Measurements from ENCODE around the gene COL18A1. TPM values are rescaled to one million over a fixed set of nuclear protein-coding genes. Genes with fewer than 3 reads are reported as not detected.

COL18A1 gene
- total RNA-seq, 1 donor from 2014 or later, result 515 TPM

GRCh38 chr21:45364468-45365185 is 40.3 kb upstream of the COL18A1 start:
- TF ChIP-seq CTCF (IDR thresholded peaks at IDR 0.05), result no peak
- Mint-ChIP-seq H3K27me3 (ENCODE audit: unreplicated experiment) (no peaks in the 10 kb centered on the region), H3K4me1 (ENCODE audit: unreplicated experiment) (peaks cover 77% of the 10 kb centered on the region), H3K27ac (ENCODE audit: unreplicated experiment) (peak overlapping the region; percentile 99), H3K4me3 (ENCODE audit: unreplicated experiment) (peak overlapping the region; percentile 58), H3K9me3 (ENCODE audit: unreplicated experiment) (no peaks in the 10 kb centered on the region), H3K36me3 (ENCODE audit: unreplicated experiment) (no peaks in the 10 kb centered on the region)
- DNase-seq (ENCODE audit: extremely low spot score, unreplicated experiment), result no peak

- no peak for TF ChIP-seq CTCF (IDR thresholded peaks at IDR 0.05)
- Mint-ChIP-seq H3K4me3 (ENCODE audit: unreplicated experiment) (no peak overlapping the region), H3K9me3 (ENCODE audit: unreplicated experiment) (no peaks in the 10 kb centered on the region), H3K27me3 (ENCODE audit: unreplicated experiment) (no peaks in the 10 kb centered on the region), H3K4me1 (ENCODE audit: unreplicated experiment) (peaks cover 79% of the 10 kb centered on the region), H3K36me3 (ENCODE audit: unreplicated experiment) (no peaks in the 10 kb centered on the region), H3K27ac (ENCODE audit: unreplicated experiment) (peak overlapping the region; percentile 99)
- DNase-seq (ENCODE audit: extremely low spot score, unreplicated experiment), result no peak
Observed at GRCh38 chr21:45365186-45365607, 39.8 kb upstream of the COL18A1 start.

- no peak for DNase-seq (ENCODE audit: extremely low spot score, unreplicated experiment)
- TF ChIP-seq CTCF (IDR thresholded peaks at IDR 0.05), result no peak
- no peaks in the 10 kb centered on the region for H3K36me3 Mint-ChIP-seq (ENCODE audit: unreplicated experiment)
- H3K27me3 Mint-ChIP-seq (ENCODE audit: unreplicated experiment), result no peaks in the 10 kb centered on the region
- no peaks in the 10 kb centered on the region for H3K9me3 Mint-ChIP-seq (ENCODE audit: unreplicated experiment)
- peaks cover 78% of the 10 kb centered on the region for H3K4me1 Mint-ChIP-seq (ENCODE audit: unreplicated experiment)
- peak overlapping the region; percentile 99 for H3K27ac Mint-ChIP-seq (ENCODE audit: unreplicated experiment)
- H3K4me3 Mint-ChIP-seq (ENCODE audit: unreplicated experiment), result no peak overlapping the region
Observed at GRCh38 chr21:45365608-45366241, 39.2 kb upstream of the COL18A1 start.

- Mint-ChIP-seq H3K36me3 (ENCODE audit: unreplicated experiment) (no peaks in the 10 kb centered on the region), H3K4me1 (ENCODE audit: unreplicated experiment) (peaks cover 71% of the 10 kb centered on the region), H3K9me3 (ENCODE audit: unreplicated experiment) (no peaks in the 10 kb centered on the region), H3K27ac (ENCODE audit: unreplicated experiment) (peak overlapping the region; percentile 99), H3K4me3 (ENCODE audit: unreplicated experiment) (no peak overlapping the region), H3K27me3 (ENCODE audit: unreplicated experiment) (no peaks in the 10 kb centered on the region)
- TF ChIP-seq CTCF (IDR thresholded peaks at IDR 0.05), result no peak
- DNase-seq (ENCODE audit: extremely low spot score, unreplicated experiment), result no peak
Observed at GRCh38 chr21:45366476-45366875, 38.5 kb upstream of the COL18A1 start.

- Mint-ChIP-seq H3K27me3 (ENCODE audit: unreplicated experiment) (no peaks in the 10 kb centered on the region), H3K4me3 (ENCODE audit: unreplicated experiment) (no peak overlapping the region), H3K27ac (ENCODE audit: unreplicated experiment) (peak overlapping the region; percentile 99), H3K4me1 (ENCODE audit: unreplicated experiment) (peaks cover 66% of the 10 kb centered on the region), H3K9me3 (ENCODE audit: unreplicated experiment) (no peaks in the 10 kb centered on the region), H3K36me3 (ENCODE audit: unreplicated experiment) (no peaks in the 10 kb centered on the region)
- peak; percentile 91 for DNase-seq (ENCODE audit: extremely low spot score, unreplicated experiment)
- peak; percentile 15 for TF ChIP-seq CTCF (IDR thresholded peaks at IDR 0.05)
Observed at GRCh38 chr21:45366931-45367401, 38.0 kb upstream of the COL18A1 start.

All from osteocyte (in vitro differentiated cells).